ENCODE results near the gene TOM1L2.
"Not testable (repeated sequence)": the region's sequence is repeated elsewhere in the genome, so short reads cannot be mapped to it uniquely, and the experiment has no call there.

The TOM1L2 gene

GRCh38 chr17:17942846-17943245 is 29.4 kb downstream of the TOM1L2 start:
- DNase-seq = peak; percentile 52

- no peak for DNase-seq
Observed at GRCh38 chr17:17941015-17941414, 31.2 kb downstream of the TOM1L2 start.

DNA sequence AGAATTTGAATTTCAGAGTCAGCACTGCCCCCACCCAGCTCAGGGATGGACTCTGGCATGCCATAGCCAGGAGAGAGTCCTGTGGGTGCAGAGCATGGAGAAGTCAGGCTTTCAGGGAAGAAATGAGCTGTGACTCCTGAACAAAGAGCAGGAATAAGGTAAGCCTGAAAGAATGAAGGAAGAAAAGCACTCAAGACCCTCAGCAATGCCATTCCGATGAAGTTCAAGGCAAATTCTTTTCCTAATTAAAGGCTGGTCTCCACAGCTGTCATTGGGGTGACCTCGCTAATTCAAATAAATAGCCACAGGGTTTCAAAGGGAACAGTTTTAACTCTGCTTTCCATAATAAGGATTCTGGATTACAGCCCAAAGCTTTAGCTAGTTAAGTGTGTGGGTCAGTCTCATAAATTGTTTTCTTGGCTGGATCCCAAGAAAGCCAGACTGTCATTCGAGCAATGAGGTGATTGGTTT is 31.7 kb downstream of the TOM1L2 start:
- DNase-seq = peak; percentile 90

DNA sequence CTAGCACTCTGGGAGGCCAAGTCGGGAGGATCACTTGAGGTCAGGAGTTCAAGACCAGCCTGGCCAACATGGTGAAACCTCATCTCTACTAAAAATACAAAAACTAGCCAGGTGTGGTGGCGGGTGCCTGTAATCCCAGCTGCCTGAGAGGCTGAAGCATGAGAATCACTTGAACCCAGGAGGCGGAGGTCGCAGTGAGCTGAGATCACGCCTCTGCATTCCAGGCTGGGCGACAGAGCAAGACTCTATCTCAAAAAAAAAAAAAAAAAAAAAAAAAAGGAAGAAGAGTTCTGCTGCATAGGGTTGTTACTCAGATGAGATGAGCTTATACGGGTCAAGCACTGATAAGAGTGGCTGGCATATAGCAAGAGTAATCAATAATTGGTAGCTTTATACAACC is 32.3 kb downstream of the TOM1L2 start:
- DNase-seq = not testable (repeated sequence)

DNA sequence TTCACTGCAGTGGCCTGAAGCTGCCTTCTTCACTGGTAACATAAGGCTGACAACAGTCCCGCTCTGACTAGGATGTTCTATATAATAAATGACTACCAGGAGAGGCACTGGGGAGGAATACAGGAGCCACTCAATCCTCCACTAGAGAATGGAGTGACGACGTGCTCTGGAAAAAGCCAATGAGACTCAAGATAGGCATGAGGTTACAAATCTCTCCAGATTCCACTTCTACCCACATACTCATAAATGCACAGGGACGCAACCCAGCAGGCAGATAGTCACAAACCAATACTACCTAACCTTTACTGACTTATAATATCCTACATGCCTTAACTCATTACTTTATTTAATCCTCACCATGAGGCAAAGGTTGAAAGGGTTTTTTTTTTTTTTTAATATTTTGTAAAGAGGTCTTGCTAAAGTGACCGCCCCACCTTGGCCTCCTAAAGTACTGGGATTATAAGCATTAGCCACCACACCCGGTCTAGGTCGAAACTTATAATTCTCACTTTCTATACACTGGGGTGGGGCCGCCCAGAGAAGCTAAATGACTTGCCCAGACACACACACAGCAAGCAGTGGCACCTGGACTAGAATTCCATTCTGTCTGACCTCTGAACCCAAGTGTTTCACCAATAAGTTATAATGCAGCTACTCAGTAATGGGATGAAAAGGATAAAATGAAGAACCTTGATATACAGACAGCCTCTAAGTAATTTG is 33.7 kb downstream of the TOM1L2 start:
- DNase-seq = no peak

DNA sequence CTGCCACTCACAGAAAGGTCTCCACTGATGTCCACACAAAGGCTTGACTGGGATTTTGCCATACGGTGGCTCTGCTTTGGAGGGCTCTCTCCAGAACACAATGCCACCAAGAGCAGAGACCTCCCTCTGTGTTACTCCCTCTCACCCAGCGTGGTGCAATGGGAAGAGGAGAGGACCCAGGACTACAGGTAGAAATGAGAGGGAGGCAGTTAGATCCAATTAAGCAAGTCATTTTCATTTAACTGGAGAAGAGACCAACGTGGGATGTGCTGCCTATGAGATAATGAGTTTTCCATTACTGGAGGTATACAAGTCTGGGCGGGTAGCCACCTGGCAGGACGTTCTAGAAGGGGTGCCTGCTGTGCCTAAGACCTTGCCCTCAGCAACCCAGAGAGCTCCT is 34.2 kb downstream of the TOM1L2 start:
- DNase-seq = no peak

GRCh38 chr17:17937201-17937853 is 34.9 kb downstream of the TOM1L2 start:
- no peak for DNase-seq

DNA sequence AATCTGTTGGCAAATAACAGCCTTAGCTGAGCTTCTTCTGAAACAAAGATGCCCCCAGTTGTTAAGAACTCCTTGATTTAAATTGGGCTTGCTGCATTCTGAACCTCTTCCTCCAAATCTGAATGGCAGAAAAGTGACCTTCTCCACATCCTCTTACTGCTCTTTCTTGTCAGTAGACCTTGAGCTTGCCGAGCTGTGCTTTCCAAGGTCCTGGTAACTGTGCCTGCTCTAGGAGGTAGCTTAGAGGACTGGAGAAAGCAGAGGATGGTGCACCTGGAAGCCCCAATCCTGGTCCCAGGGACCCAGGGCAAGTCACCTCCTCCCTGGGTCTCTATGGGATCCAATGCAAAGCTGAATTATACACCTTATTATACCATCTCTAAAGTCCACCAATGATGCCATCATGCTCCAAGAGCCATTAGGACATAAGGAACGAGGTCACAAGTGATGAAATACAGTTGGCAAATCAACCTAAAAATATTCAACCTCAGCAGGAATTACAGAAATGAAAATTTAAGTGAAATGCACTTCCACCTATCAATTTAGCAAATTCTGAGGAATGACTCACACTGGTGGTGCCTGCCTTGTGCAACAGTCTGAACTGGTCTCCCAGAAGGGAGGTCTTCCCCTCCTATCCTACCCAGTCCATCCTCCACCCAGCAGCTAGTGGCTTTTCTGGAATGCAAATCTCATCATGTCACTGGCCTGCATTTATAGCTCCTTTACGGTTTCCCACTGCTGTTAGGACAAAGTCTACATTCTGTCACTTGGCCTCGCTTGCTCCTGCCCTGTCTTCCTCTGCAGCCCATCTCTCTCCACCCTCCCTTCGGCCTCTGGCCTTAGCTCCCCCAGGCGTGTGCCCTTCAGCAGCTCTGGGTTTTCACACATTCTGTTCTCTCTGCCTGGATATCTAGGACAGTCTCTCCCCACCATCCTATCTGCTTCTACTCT is 36.6 kb downstream of the TOM1L2 start:
- peak; percentile 96 for DNase-seq

DNA sequence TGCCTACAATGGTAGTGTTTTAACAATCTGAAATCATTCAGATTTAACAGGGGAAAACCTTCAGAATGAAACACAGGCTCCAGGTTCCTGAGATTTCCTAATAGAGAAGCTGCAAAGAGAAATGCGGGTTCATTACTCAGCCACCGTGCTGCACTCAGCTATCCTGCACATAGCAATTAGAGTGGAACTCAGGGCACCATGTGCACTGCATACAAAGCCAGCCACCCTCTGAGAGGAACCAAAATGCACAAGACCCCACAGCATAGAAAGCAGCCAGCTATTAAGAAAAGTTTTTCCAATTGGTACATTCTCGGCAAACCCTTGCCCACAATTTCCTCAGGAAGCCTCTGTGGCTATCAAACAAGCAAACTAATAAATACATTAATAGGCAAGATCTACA is 37.4 kb downstream of the TOM1L2 start:
- no peak for DNase-seq

GRCh38 chr17:17934214-17934613 is 38.0 kb downstream of the TOM1L2 start:
- no peak for DNase-seq

DNA sequence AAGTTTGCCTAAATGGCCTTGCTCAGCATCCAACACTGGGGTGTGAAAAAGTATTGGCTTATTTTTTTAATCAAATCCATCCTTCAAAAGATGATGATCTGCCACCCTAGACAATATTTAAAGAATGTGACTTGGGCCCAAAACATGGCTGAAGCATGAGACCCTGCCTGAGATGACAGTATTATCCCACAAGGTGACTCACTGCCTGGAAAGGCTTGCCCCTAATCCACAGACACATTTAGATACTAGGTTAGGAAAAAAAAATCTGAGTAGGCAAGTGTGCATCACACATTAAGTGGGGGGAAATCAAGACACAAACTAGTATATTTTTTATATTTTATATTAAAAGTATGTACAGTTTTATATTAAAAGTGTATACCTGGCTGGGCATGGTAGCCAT is 38.4 kb downstream of the TOM1L2 start:
- DNase-seq = peak; percentile 71

GRCh38 chr17:17931159-17931558 is 41.0 kb downstream of the TOM1L2 start:
- DNase-seq = no peak

DNA sequence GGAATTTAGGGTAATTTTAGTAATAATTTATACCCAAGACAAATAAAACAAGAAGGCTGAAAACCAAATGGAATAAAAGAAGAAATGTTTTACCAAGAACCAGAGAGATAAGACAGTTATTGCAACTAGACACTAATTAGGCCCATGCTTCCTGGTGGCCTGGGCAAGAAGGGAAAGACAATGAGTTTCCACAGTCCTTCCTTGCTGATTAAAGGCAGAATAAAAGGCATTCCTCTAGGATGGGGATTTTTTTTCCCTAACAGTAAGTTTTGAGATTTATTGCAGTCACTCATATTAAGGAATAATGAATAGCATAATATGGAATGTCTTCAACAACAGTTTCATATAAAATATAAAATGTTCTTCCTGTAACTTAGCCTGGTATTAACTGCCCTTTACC is 41.5 kb downstream of the TOM1L2 start:
- DNase-seq = no peak

DNA sequence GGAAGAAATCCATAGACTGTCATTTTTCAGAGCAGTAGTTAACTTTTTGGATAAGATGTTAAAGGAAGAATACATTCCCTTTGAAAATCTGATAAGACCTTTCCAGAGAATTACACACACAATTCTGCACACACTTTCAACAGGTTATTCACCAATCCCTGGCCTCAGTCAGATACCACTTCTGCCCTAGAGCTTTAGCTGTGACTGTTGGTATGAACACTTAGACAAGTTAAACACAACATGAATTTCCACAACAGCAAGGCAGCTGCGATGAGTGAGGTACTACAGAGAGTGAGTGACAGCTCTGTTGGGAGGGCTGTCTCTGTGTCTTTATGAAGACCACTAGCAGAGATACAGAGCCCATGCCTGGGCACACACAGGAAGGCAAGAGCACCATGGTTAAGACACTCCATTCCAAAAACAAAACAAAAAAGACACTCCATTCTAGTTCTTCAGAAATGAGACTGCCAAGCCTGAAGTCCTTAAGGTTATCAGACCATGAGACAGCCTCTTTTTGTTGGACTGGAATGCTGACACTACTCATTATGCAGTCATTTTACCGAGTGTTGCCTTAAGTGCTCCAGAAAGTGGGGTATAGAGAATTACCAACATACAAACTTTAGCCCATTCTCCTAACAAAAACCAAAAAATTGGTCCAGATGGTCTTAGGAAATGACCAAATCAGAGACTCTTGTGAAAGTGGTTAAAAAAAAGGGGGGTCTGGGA is 42.4 kb downstream of the TOM1L2 start:
- DNase-seq = no peak

GRCh38 chr17:17928398-17929287 is 43.6 kb downstream of the TOM1L2 start:
- no peak for DNase-seq

- DNase-seq = no peak
Observed at GRCh38 chr17:17926840-17927449, 45.3 kb downstream of the TOM1L2 start.

- no peak for DNase-seq
Observed at GRCh38 chr17:17926036-17926435, 46.2 kb downstream of the TOM1L2 start.

- DNase-seq = no peak
Observed at GRCh38 chr17:17924857-17925250, 47.3 kb downstream of the TOM1L2 start.

GRCh38 chr17:17924131-17924856 is 47.9 kb downstream of the TOM1L2 start:
- peak; percentile 77 for DNase-seq

- peak; percentile 69 for DNase-seq
Observed at GRCh38 chr17:17922070-17922614, 50.1 kb downstream of the TOM1L2 start.

All from fibroblast of upper back skin (primary cell).